Keratinocyte (primary cell): ENCODE results near the gene ACD. TPM values are rescaled to one million over a fixed set of nuclear protein-coding genes. Genes with fewer than 3 reads are reported as not detected.

Experiments
- DNase-seq: peaks from one replicate; pipeline ENCODE4 v3.0.0-alpha.2; 2011; ENCODE audit warnings: low read depth, missing footprints, low spot score
- FAIRE-seq: peaks from 2 replicates; lab custom pipeline; 2011; peaks lifted over from hg19 to GRCh38; lab: Jason Lieb, UNC
- H2AFZ ChIP-seq: 2 replicates; pipeline ENCODE4 v1.6.0; 2012; ENCODE audit warnings: low read length, control low read depth, inconsistent platforms; ENCODE audit not compliant: control insufficient read depth
- H3K27ac ChIP-seq: 2 replicates; pipeline ENCODE4 v1.5.1; 2011; ENCODE audit warnings: low read length; ENCODE audit not compliant: control insufficient read depth, insufficient read depth
- H3K27me3 ChIP-seq: 3 replicates; pipeline ENCODE4 v1.6.0; 2011; ENCODE audit warnings: low read length; ENCODE audit not compliant: control insufficient read depth, insufficient read depth; ENCODE audit errors: extremely low read depth
- H3K36me3 ChIP-seq, 2 experiments: 2 replicates in 1 of 2; 3 replicates in 1 of 2; pipeline ENCODE4 v1.5.1; 2011; ENCODE audit warnings: low read length in 2 of 2, mild to moderate bottlenecking in 1 of 2; ENCODE audit not compliant: control insufficient read depth in 2 of 2, insufficient read depth in 2 of 2; ENCODE audit errors: extremely low read depth in 1 of 2
- H3K4me1 ChIP-seq: 3 replicates; pipeline ENCODE4 v1.5.1; 2011; ENCODE audit warnings: low read length; ENCODE audit not compliant: control insufficient read depth, insufficient read depth; ENCODE audit errors: extremely low read depth
- H3K4me2 ChIP-seq: 3 replicates; pipeline ENCODE4 v1.6.0; 2011; ENCODE audit warnings: low read depth, low read length; ENCODE audit not compliant: control insufficient read depth, insufficient read depth; ENCODE audit errors: extremely low read depth
- H3K4me3 ChIP-seq, 3 experiments: fragments of 200-600 bp in 1 of 3; sonication (generic) in 1 of 3; 2 replicates in 2 of 3; 3 replicates in 1 of 3; pipeline ENCODE4 v1.5.1; 2011 to 2016; ENCODE audit warnings: low read length in 3 of 3, mild to moderate bottlenecking in 3 of 3, control low read depth in 2 of 3, inconsistent platforms in 1 of 3, low read depth in 1 of 3, mixed read lengths in 1 of 3, mixed run types in 1 of 3, moderate library complexity in 1 of 3; ENCODE audit not compliant: control insufficient read depth in 2 of 3, insufficient read depth in 2 of 3; ENCODE audit errors: extremely low read depth in 1 of 3
- H3K79me2 ChIP-seq: 2 replicates; pipeline ENCODE4 v1.6.0; 2012; ENCODE audit warnings: low read length; ENCODE audit not compliant: control insufficient read depth, insufficient read depth
- H3K9ac ChIP-seq: 3 replicates; pipeline ENCODE4 v1.6.0; 2011; ENCODE audit warnings: low read length; ENCODE audit not compliant: control insufficient read depth, insufficient read depth; ENCODE audit errors: extremely low read depth
- H3K9me1 ChIP-seq: 3 replicates; pipeline ENCODE4 v1.6.0; 2011; ENCODE audit warnings: low read length; ENCODE audit not compliant: control insufficient read depth, insufficient read depth; ENCODE audit errors: extremely low read depth
- H3K9me3 ChIP-seq: 2 replicates; pipeline ENCODE4 v1.5.1; 2012; ENCODE audit warnings: low read depth, low read length; ENCODE audit not compliant: control insufficient read depth
- H4K20me1 ChIP-seq: 3 replicates; pipeline ENCODE4 v1.6.0; 2011; ENCODE audit warnings: low read length; ENCODE audit not compliant: control insufficient read depth, insufficient read depth; ENCODE audit errors: extremely low read depth
- CTCF ChIP-seq, 3 experiments: IDR thresholded peaks in 1 of 3; conservative IDR thresholded peaks in 1 of 3; optimal IDR thresholded peaks in 1 of 3; 2 replicates in 2 of 3; 3 replicates in 1 of 3; pipeline versions ENCODE3 to v1.5.1; 2011; ENCODE audit warnings: low read length in 3 of 3, mild to moderate bottlenecking in 3 of 3, moderate library complexity in 2 of 3, control low read depth in 1 of 3, inconsistent platforms in 1 of 3; ENCODE audit not compliant: insufficient read depth in 2 of 3; ENCODE audit errors: extremely low read depth in 1 of 3
- EZH2 ChIP-seq: IDR thresholded peaks from one replicate; pipeline ENCODE4 v1.6.1; 2012; ENCODE audit warnings: inconsistent platforms, mild to moderate bottlenecking, low read length, moderate library complexity
- dilution Hi-C: fragments of 300-500 bp; cut with MboI; formaldehyde crosslinking; loops from one replicate; pipeline ENCODE4 v1.7.0; 2020; ENCODE audit warnings: low sequenced_read_pairs; ENCODE audit not compliant: extremely low pct_ligation_motif_present
- polyA plus RNA-seq, 5 experiments: library from polyadenylated mRNA; depleted of rRNA in 3 of 5; stranded (reverse) in 3 of 5; stranded (forward) in 1 of 5; unstranded in 1 of 5; fragments of >200 nt; gene quantifications; 1 replicate in 1 of 5; 2 replicates in 3 of 5; 3 replicates in 1 of 5; pipeline versions ENCODE4 v1.2.1 to v1.2.3, GENCODE V29; 2011 to 2012; ENCODE audit warnings: missing spikeins in 2 of 5, low read depth in 1 of 5, low replicate concordance in 1 of 5

Gene ACD
- polyA plus RNA-seq, 1 donor (not counting 4 experiments of a cell fraction or from before 2014, with no cell fraction given) = 12.9 TPM

GRCh38 chr16:67657017-67657608, 2.9 kb downstream of the ACD start:
- no peaks in the 10 kb centered on the region for H4K20me1 ChIP-seq
- dilution Hi-C loops = no loop called here
- H3K27me3 ChIP-seq = peaks cover 30% of the 10 kb centered on the region
- TF ChIP-seq EZH2 (no peak), CTCF (optimal IDR thresholded peaks at IDR 0.05 in 1 of 3, IDR thresholded peaks at IDR 0.05 in 1 of 3, conservative IDR thresholded peaks at IDR 0.05 in 1 of 3; ENCODE audit: extremely low read depth in 1 of 3, insufficient read depth in 2 of 3, low read length in 3 of 3) (no peak)
- DNase-seq = no peak
- H3K9me3 ChIP-seq = no peaks in the 10 kb centered on the region
- no peak overlapping the region for H3K27ac ChIP-seq
- no peak overlapping the region for H3K9ac ChIP-seq
- peaks cover 9% of the 10 kb centered on the region for H3K4me1 ChIP-seq
- peaks cover 0 to 4% of the 10 kb centered on the region in 2 experiments for H3K36me3 ChIP-seq
- no peaks in the 10 kb centered on the region for H3K9me1 ChIP-seq
- peaks cover 12% of the 10 kb centered on the region for H3K79me2 ChIP-seq
- no peak for FAIRE-seq
- no peak overlapping the region for H2AFZ ChIP-seq
- H3K4me3 ChIP-seq = no peak overlapping the region
- no peak overlapping the region for H3K4me2 ChIP-seq

GRCh38 chr16:67656344-67657016, 3.6 kb downstream of the ACD start:
- Histone ChIP-seq H2AFZ (no peak overlapping the region), H4K20me1 (no peaks in the 10 kb centered on the region), H3K27me3 (peaks cover 36% of the 10 kb centered on the region), H3K9me3 (no peaks in the 10 kb centered on the region), H3K27ac (no peak overlapping the region), H3K36me3 (peaks cover 0 to 4% of the 10 kb centered on the region in 2 experiments), H3K9ac (no peak overlapping the region), H3K4me1 (peaks cover 9% of the 10 kb centered on the region), H3K79me2 (peaks cover 12% of the 10 kb centered on the region), H3K4me3 (no peak overlapping the region), H3K4me2 (no peak overlapping the region), H3K9me1 (no peaks in the 10 kb centered on the region)
- FAIRE-seq (no peak), DNase-seq (no peak)
- dilution Hi-C loops = no loop called here
- TF ChIP-seq CTCF (optimal IDR thresholded peaks at IDR 0.05 in 1 of 3, IDR thresholded peaks at IDR 0.05 in 1 of 3, conservative IDR thresholded peaks at IDR 0.05 in 1 of 3; ENCODE audit: extremely low read depth in 1 of 3, insufficient read depth in 2 of 3, low read length in 3 of 3) = no peak
- TF ChIP-seq EZH2 = no peak
